Heart right ventricle (tissue), 16 donors: Measurements from ENCODE around the gene FOSB. TPM values are rescaled to one million over a fixed set of nuclear protein-coding genes. Genes with fewer than 3 reads are reported as not detected.
"Not testable (repeated sequence)": the region's sequence is repeated elsewhere in the genome, so short reads cannot be mapped to it uniquely, and the experiment has no call there.

ENCODE experiments used
- ATAC-seq, 8 donors: fragments of 200-7000 bp; cut with Tn5 transposase; one replicate each; pipeline ENCODE4 v1.9.1; 2020; ENCODE audit warnings: mild to moderate bottlenecking in 8 of 8, moderate library complexity in 8 of 8, moderate number of reproducible peaks in 1 of 8
- DNase-seq, 2 donors: peaks; one replicate each; pipeline ENCODE4 v3.0.0-alpha.2; 2020
- H3K27ac ChIP-seq, 10 donors: fragments of 200-600 bp; sonication (generic) in 2 of 10; one replicate each; pipeline versions ENCODE4 v1.5.0 to v1.8.0; 2020 to 2022; ENCODE audit warnings: mild to moderate bottlenecking in 3 of 10
- H3K27me3 ChIP-seq, 7 donors: fragments of 200-600 bp; one replicate each; pipeline ENCODE4 v1.8.0; 2021 to 2022; ENCODE audit warnings: mild to moderate bottlenecking in 2 of 7
- H3K36me3 ChIP-seq, 9 donors: fragments of 200-600 bp; sonication (generic) in 1 of 9; one replicate each; pipeline versions ENCODE4 v1.5.0 to v1.8.0; 2020 to 2022; ENCODE audit warnings: mild to moderate bottlenecking in 2 of 9
- H3K4me1 ChIP-seq, 9 donors: fragments of 200-600 bp; sonication (generic) in 1 of 9; one replicate each; pipeline versions ENCODE4 v1.5.0 to v1.8.0; 2020 to 2022; ENCODE audit warnings: mild to moderate bottlenecking in 4 of 9
- H3K4me3 ChIP-seq, 10 donors: fragments of 200-600 bp; sonication (generic) in 2 of 10; one replicate each; pipeline versions ENCODE4 v1.5.0 to v1.8.0; 2020 to 2022; ENCODE audit warnings: mild to moderate bottlenecking in 7 of 10, moderate library complexity in 2 of 10
- H3K9me3 ChIP-seq, 11 donors: fragments of 200-600 bp in 10 of 11; sonication (generic) in 2 of 11; one replicate each; pipeline versions ENCODE4 v1.5.0 to v1.8.0; 2013 to 2022; ENCODE audit warnings: mild to moderate bottlenecking in 2 of 11, control low read depth in 1 of 11, moderate library complexity in 1 of 11
- CTCF ChIP-seq, 9 donors: fragments of 200-600 bp; sonication (generic) in 2 of 9; IDR thresholded peaks; one replicate each; pipeline versions ENCODE4 v1.5.0 to v1.8.0; 2021 to 2022; ENCODE audit warnings: antibody characterized with exemption in 9 of 9, mild to moderate bottlenecking in 5 of 9, moderate library complexity in 1 of 9
- WGBS, 2 donors: extraction: QIAGEN DNeasy Blood & Tissue Kit; methylation state at CpG; one replicate each; pipeline ENCODE4 v1.1.7; 2013; ENCODE audit warnings: inconsistent platforms in 1 of 2; 5-methylcytosine and 5-hydroxymethylcytosine counted together
- intact Hi-C, 10 donors: fragments of 100-400 bp; cut with DNase I; formaldehyde crosslinking; loops; one replicate each; pipeline versions ENCODE4 v1.11.1 to v1.14.2; 2022
- polyA plus RNA-seq, 2 donors: library from polyadenylated mRNA; stranded (reverse); fragments of 200-250 nt; gene quantifications; one replicate each; pipeline ENCODE4 v1.2.3, GENCODE V29; 2013
- total RNA-seq, 10 donors: library from RNA; stranded (reverse); fragmentation: NEBNext Ultra II Directional in 3 of 10; extraction: Animal tissue kit (Norgen Biotek cat#: 25700) in 3 of 10; gene quantifications; one replicate each; pipeline versions ENCODE4 v1.2.1 to v1.2.4, GENCODE V29; 2021 to 2023
- donor health status: Arrhythmogenic right ventricular cardiomyopathy.
- donor health status: ischemic (EF 13 %, LVEDD 7.1; RV severe dilation, severe dysfunction).
- donor health status: healthy with polysubstance abuse.
- donor health status: DM: no; HTN: yes; CAD: no.
- donor health status: DM: no; HTN: no; CAD: no.
- donor health status: ischemic (EF 25% LVEDD 6.9; RV normal size, moderate dysfunction).
- donor health status: ischemic (EF 25% LVEDD 5.7; RV mildly dilated, moderate dysfunction).
- donor health status: healthy.
- donor health status: DM: yes; HTN: yes; CAD: no.
- donor health status: Ischemic cardiomyopathy.
- donor health status: ischemic (EF 35%, LVEDD 5.7; RV mildly dilated, moderate dysfunction).
- donor health status: nonischemic (EF 11% LVEDD 7.7; RV severe dilation, severe dysfunction).
- donor health status: DM: yes; HTN: yes; CAD: no.
- donor health status: PGD.
- donor health status: ischemic (EF 29% LVEDD 5.4; RV normal size, mild dysfunction).
- donor health status: nonischemic (EF 23%, LVEDD 6.1; RV moderate dilation, normal function).

Gene FOSB
- total and polyA plus RNA-seq, 12 donors, result 0.39 to 54.5 (median 4.8) TPM

GRCh38 chr19:45423589-45424190, 44.1 kb upstream of the FOSB start, which contains the start of gene ERCC1:
Gene ERCC1, minus strand, starts transcription at chr19:45423917. Its CDS starts 543 bp downstream, at chr19:45423374.
- peak within 1 kb of the TSS; percentile 34 to 96 (median 92) for H3K27ac ChIP-seq
- ATAC-seq (peak; percentile 81 to 90 (median 86)), DNase-seq (peak; percentile 94 to 95)
- peaks cover 0 to 36% (median 9%) of the 10 kb centered on the region in 9 donors for H3K36me3 ChIP-seq
- intact Hi-C loops, result loop anchor here in 3 of 10 donors (1.0 to 10.0 kb wide), 4 partner anchors 17 to 221 kb away; partner anchors contain the start of gene POLR1G (in 2 of the 3)
- 0 to 1% methylated on average over 36 to 37 of the region's 37 CpGs for WGBS, 2 donors
- H3K4me3 ChIP-seq, result peak within 1 kb of the TSS; percentile 42 to 81 (median 72)
- no peaks in the 10 kb centered on the region for H3K9me3 ChIP-seq
- TF ChIP-seq CTCF (IDR thresholded peaks at IDR 0.05), result no peak
- H3K27me3 ChIP-seq, result peaks cover 0 to 7% (median 0%) of the 10 kb centered on the region in 7 donors
- peaks cover 4 to 68% (median 45%) of the 10 kb centered on the region in 9 donors for H3K4me1 ChIP-seq

GRCh38 chr19:45424191-45425058, 43.4 kb upstream of the FOSB start:
- ATAC-seq (peak; percentile 22 to 70 (median 48)), DNase-seq (peak; percentile 67 to 78)
- Histone ChIP-seq H3K9me3 (no peaks in the 10 kb centered on the region), H3K27me3 (peaks cover 0 to 14% (median 0%) of the 10 kb centered on the region in 7 donors), H3K4me1 (peaks cover 11 to 67% (median 52%) of the 10 kb centered on the region in 9 donors), H3K36me3 (peaks cover 0 to 29% (median 1%) of the 10 kb centered on the region in 9 donors), H3K27ac (peak overlapping the region; percentile 34 to 96 (median 92)), H3K4me3 (peak overlapping the region; percentile 42 to 81 (median 72))
- 8 to 13% methylated on average over 24 of the region's 24 CpGs for WGBS, 2 donors
- intact Hi-C loops, result loop anchor here in 2 of 10 donors (10.0 kb wide), 2 partner anchors 50 to 220 kb away; no protein-coding TSS in a partner anchor
- no peak for TF ChIP-seq CTCF (IDR thresholded peaks at IDR 0.05)

GRCh38 chr19:45428384-45429231, 39.2 kb upstream of the FOSB start:
- peak in 8 of 9 donors; percentile 42 to 71 (median 56) for TF ChIP-seq CTCF (IDR thresholded peaks at IDR 0.05)
- H3K36me3 ChIP-seq, result no peaks in the 10 kb centered on the region
- peak overlapping the region; percentile 0 to 63 (median 56) for H3K4me3 ChIP-seq
- no peaks in the 10 kb centered on the region for H3K9me3 ChIP-seq
- 2% methylated on average over 53 to 73 of the region's 73 CpGs for WGBS, 2 donors
- intact Hi-C loops, result loop anchor here in 3 of 10 donors (2.0 to 10.0 kb wide), 3 partner anchors 46 to 216 kb away; no protein-coding TSS in a partner anchor
- ATAC-seq, result peak; percentile 59 to 86 (median 76)
- peak overlapping the region; percentile 78 to 93 (median 89) for H3K27ac ChIP-seq
- DNase-seq, result peak; percentile 76 to 79
- H3K27me3 ChIP-seq, result peaks cover 0 to 14% (median 0%) of the 10 kb centered on the region in 7 donors
- H3K4me1 ChIP-seq, result peaks cover 7 to 48% (median 38%) of the 10 kb centered on the region in 9 donors

- intact Hi-C loops, result loop anchor here in 4 of 10 donors (2.0 to 10.0 kb wide), 4 partner anchors 45 to 215 kb away; no protein-coding TSS in a partner anchor
- not testable (repeated sequence) for H3K9me3 ChIP-seq, ATAC-seq, DNase-seq, H3K36me3 ChIP-seq, H3K4me3 ChIP-seq
- 64 to 70% methylated on average over 11 of the region's 11 CpGs for WGBS, 2 donors
- peaks cover 7 to 38% (median 28%) of the 10 kb centered on the region in 9 donors for H3K4me1 ChIP-seq
- peak overlapping the region in 8 of 10 donors; percentile 78 to 93 (median 89) for H3K27ac ChIP-seq
- H3K27me3 ChIP-seq, result peaks cover 0 to 14% (median 0%) of the 10 kb centered on the region in 7 donors
Measured at GRCh38 chr19:45429896-45430295, 37.9 kb upstream of the FOSB start.

GRCh38 chr19:45431008-45431407, 36.8 kb upstream of the FOSB start:
- DNase-seq, H3K4me3 ChIP-seq, H3K27ac ChIP-seq, H3K9me3 ChIP-seq, ATAC-seq, H3K36me3 ChIP-seq: not testable (repeated sequence)
- 58 to 61% methylated on average over 9 of the region's 9 CpGs for WGBS, 2 donors
- H3K27me3 ChIP-seq, result peaks cover 0 to 14% (median 0%) of the 10 kb centered on the region in 7 donors
- H3K4me1 ChIP-seq, result peaks cover 6 to 29% (median 20%) of the 10 kb centered on the region in 9 donors
- intact Hi-C loops, result loop anchor here in 1 of 10 donors (5.0 kb wide), 1 partner anchor 211 kb away; no protein-coding TSS in a partner anchor

- WGBS, 2 donors, result 85 to 94% methylated on average over 8 of the region's 8 CpGs
- H3K27me3 ChIP-seq, result peaks cover 0 to 14% (median 0%) of the 10 kb centered on the region in 7 donors
- not testable (repeated sequence) for H3K9me3 ChIP-seq, H3K36me3 ChIP-seq, H3K4me3 ChIP-seq, DNase-seq, ATAC-seq, H3K27ac ChIP-seq
- intact Hi-C loops, result loop anchor here in 1 of 10 donors (5.0 kb wide), 1 partner anchor 210 kb away; no protein-coding TSS in a partner anchor
- H3K4me1 ChIP-seq, result peaks cover 6 to 23% (median 17%) of the 10 kb centered on the region in 9 donors
Measured at GRCh38 chr19:45432543-45432942, 35.3 kb upstream of the FOSB start.
